H1 (cell line): ENCODE measurements around the gene RPL38. TPM values are rescaled to one million over a fixed set of nuclear protein-coding genes. Genes with fewer than 3 reads are reported as not detected.

ENCODE experiments used
- BCL11A ChIP-seq, 2 experiments: IDR thresholded peaks; one replicate each; pipeline ENCODE4 v1.6.1; 2011; ENCODE audit warnings: low read depth in 2 of 2, low read length in 2 of 2, mild to moderate bottlenecking in 2 of 2
- CEBPB ChIP-seq: IDR thresholded peaks from 2 replicates; pipeline ENCODE4 v1.6.1; 2012; ENCODE audit warnings: low read depth, low read length
- POLR2AphosphoS5 ChIP-seq: IDR thresholded peaks from 2 replicates; pipeline ENCODE4 v1.6.1; 2011; ENCODE audit warnings: low read depth, low read length
- SRF ChIP-seq: IDR thresholded peaks from 2 replicates; pipeline ENCODE4 v1.6.1; 2011; ENCODE audit warnings: mild to moderate bottlenecking, low read depth, low read length, moderate library complexity
- TAF1 ChIP-seq: IDR thresholded peaks from 2 replicates; pipeline ENCODE4 v1.6.1; 2011; ENCODE audit warnings: mild to moderate bottlenecking, low read depth, low read length
- TEAD4 ChIP-seq: IDR thresholded peaks from 2 replicates; pipeline ENCODE4 v1.6.1; 2012; ENCODE audit warnings: low read depth, low read length, inconsistent platforms, mixed read lengths
- polyA plus RNA-seq, 7 experiments: library from polyadenylated mRNA; depleted of rRNA in 3 of 7; stranded (reverse) in 5 of 7; unstranded in 2 of 7; fragments of >200 nt in 5 of 7; fragments of 200-250 nt in 2 of 7; gene quantifications; 1 replicate in 5 of 7; 2 replicates in 1 of 7; 4 replicates in 1 of 7; pipeline versions ENCODE4 v1.2.1 to v1.2.3, GENCODE V29; 2011 to 2013; ENCODE audit warnings: missing spikeins in 2 of 7, mixed read lengths in 2 of 7
- total RNA-seq: library from RNA; stranded (reverse); fragmentation: NEBNext Ultra II Directional; extraction: Animal tissue kit (Norgen Biotek cat#: 25700); gene quantifications from 2 replicates; pipeline ENCODE4 v1.2.1, GENCODE V29; 2021
- TF ChIP-seq, protein P1 (sequence below): fragments of 300-600 bp; sonication (generic); IDR thresholded peaks from 2 replicates; pipeline ENCODE4 v1.7.1; 2012; ENCODE audit warnings: low read length, moderate library complexity, mild to moderate bottlenecking, inconsistent platforms; ENCODE audit not compliant: insufficient replicate concordance

The RPL38 gene
- total and polyA plus RNA-seq, 2 of the 8 experiments (the other 6 are each of a cell fraction or from before 2014, with no cell fraction given), result 412 to 1,195 TPM

GRCh38 chr17:74253036-74253435 lies 49.6 kb downstream of the RPL38 start (continued):
- TF ChIP-seq, protein P1, sequence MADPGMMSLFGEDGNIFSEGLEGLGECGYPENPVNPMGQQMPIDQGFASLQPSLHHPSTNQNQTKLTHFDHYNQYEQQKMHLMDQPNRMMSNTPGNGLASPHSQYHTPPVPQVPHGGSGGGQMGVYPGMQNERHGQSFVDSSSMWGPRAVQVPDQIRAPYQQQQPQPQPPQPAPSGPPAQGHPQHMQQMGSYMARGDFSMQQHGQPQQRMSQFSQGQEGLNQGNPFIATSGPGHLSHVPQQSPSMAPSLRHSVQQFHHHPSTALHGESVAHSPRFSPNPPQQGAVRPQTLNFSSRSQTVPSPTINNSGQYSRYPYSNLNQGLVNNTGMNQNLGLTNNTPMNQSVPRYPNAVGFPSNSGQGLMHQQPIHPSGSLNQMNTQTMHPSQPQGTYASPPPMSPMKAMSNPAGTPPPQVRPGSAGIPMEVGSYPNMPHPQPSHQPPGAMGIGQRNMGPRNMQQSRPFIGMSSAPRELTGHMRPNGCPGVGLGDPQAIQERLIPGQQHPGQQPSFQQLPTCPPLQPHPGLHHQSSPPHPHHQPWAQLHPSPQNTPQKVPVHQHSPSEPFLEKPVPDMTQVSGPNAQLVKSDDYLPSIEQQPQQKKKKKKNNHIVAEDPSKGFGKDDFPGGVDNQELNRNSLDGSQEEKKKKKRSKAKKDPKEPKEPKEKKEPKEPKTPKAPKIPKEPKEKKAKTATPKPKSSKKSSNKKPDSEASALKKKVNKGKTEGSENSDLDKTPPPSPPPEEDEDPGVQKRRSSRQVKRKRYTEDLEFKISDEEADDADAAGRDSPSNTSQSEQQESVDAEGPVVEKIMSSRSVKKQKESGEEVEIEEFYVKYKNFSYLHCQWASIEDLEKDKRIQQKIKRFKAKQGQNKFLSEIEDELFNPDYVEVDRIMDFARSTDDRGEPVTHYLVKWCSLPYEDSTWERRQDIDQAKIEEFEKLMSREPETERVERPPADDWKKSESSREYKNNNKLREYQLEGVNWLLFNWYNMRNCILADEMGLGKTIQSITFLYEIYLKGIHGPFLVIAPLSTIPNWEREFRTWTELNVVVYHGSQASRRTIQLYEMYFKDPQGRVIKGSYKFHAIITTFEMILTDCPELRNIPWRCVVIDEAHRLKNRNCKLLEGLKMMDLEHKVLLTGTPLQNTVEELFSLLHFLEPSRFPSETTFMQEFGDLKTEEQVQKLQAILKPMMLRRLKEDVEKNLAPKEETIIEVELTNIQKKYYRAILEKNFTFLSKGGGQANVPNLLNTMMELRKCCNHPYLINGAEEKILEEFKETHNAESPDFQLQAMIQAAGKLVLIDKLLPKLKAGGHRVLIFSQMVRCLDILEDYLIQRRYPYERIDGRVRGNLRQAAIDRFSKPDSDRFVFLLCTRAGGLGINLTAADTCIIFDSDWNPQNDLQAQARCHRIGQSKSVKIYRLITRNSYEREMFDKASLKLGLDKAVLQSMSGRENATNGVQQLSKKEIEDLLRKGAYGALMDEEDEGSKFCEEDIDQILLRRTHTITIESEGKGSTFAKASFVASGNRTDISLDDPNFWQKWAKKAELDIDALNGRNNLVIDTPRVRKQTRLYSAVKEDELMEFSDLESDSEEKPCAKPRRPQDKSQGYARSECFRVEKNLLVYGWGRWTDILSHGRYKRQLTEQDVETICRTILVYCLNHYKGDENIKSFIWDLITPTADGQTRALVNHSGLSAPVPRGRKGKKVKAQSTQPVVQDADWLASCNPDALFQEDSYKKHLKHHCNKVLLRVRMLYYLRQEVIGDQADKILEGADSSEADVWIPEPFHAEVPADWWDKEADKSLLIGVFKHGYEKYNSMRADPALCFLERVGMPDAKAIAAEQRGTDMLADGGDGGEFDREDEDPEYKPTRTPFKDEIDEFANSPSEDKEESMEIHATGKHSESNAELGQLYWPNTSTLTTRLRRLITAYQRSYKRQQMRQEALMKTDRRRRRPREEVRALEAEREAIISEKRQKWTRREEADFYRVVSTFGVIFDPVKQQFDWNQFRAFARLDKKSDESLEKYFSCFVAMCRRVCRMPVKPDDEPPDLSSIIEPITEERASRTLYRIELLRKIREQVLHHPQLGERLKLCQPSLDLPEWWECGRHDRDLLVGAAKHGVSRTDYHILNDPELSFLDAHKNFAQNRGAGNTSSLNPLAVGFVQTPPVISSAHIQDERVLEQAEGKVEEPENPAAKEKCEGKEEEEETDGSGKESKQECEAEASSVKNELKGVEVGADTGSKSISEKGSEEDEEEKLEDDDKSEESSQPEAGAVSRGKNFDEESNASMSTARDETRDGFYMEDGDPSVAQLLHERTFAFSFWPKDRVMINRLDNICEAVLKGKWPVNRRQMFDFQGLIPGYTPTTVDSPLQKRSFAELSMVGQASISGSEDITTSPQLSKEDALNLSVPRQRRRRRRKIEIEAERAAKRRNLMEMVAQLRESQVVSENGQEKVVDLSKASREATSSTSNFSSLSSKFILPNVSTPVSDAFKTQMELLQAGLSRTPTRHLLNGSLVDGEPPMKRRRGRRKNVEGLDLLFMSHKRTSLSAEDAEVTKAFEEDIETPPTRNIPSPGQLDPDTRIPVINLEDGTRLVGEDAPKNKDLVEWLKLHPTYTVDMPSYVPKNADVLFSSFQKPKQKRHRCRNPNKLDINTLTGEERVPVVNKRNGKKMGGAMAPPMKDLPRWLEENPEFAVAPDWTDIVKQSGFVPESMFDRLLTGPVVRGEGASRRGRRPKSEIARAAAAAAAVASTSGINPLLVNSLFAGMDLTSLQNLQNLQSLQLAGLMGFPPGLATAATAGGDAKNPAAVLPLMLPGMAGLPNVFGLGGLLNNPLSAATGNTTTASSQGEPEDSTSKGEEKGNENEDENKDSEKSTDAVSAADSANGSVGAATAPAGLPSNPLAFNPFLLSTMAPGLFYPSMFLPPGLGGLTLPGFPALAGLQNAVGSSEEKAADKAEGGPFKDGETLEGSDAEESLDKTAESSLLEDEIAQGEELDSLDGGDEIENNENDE, result no peak
- TF ChIP-seq BCL11A (IDR thresholded peaks at IDR 0.05; ENCODE audit: low read depth in 2 of 2, low read length in 2 of 2) (no peak), TEAD4 (no peak), CEBPB (no peak), SRF (no peak), TAF1 (no peak), POLR2AphosphoS5 (no peak)
